Measurements from ENCODE around the gene STKLD1.

Gene STKLD1

GRCh38 chr9:133346021-133346785, 30.0 kb upstream of the STKLD1 start:
- H3K9me3 ChIP-seq (ENCODE audit: control insufficient read depth, insufficient read depth, low read length) = no peaks in the 10 kb centered on the region
- H3K36me3 ChIP-seq (ENCODE audit: control insufficient read depth, insufficient read depth, low read length) = peaks cover 75% of the 10 kb centered on the region
- H3K4me1 ChIP-seq (ENCODE audit: control insufficient read depth, insufficient read depth, low read length) = peaks cover 10% of the 10 kb centered on the region; the same call in 1 of the 2 replicates
- peak overlapping the region; percentile 98 for H3K4me3 ChIP-seq (ENCODE audit: low read depth, low read length)
- H3K9ac ChIP-seq (ENCODE audit: low read depth, low read length) = 0 out of 2 replicates have a peak overlapping the region, but pooled peaks have one; percentile 85
- H3K27ac ChIP-seq (ENCODE audit: low read depth, low read length) = no peak overlapping the region
- H3K27me3 ChIP-seq (ENCODE audit: control insufficient read depth, insufficient read depth, low read length) = no peaks in the 10 kb centered on the region

GRCh38 chr9:133347515-133347984, 28.6 kb upstream of the STKLD1 start:
- H3K36me3 ChIP-seq (ENCODE audit: control insufficient read depth, insufficient read depth, low read length) = peaks cover 77% of the 10 kb centered on the region
- H3K4me3 ChIP-seq (ENCODE audit: low read depth, low read length) = peak overlapping the region; percentile 98
- peaks cover 10% of the 10 kb centered on the region; the same call in 1 of the 2 replicates for H3K4me1 ChIP-seq (ENCODE audit: control insufficient read depth, insufficient read depth, low read length)

DNA sequence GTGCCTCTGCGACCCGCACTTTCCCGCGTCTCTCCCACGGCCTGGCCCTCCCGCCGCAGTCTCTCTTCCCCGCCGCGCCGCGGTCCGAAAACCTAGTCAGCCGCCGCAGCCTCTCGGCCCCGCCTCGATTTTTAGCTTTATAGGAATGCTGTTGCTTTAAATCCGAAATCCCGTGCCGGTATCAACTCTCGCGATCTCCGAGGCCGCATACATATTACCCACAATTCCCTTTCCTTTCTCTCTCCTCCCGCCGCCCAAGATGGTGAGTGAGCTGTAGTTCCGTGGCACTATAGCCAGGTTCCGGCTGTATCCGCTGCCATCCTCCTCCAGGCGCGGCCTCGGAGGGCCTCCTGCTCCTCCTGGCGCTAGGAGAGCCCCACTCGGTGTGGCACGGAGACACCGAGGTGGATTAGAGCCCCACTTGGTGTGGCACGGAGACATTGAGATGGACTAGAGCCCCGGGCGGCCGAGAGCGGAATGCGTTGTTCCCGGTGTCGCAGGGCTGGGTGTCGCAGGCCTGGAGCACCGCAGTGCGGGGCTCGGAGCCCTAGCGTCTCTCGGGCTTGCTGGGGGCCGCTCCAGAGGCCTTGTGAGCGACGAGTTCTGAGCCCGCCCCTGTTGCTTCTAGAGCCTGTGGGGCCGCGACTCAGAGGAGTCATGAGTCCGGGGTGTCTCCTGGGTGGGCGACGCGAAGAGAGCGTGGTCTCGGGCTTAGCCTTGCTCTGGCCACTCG, 28.0 kb upstream of the STKLD1 start, which contains the start of the genes MED22 and RPL7A:
TSS of gene MED22 (minus strand) at position 147 of the 733 bp plus-strand sequence. CDS start 1,469 bp downstream, outside the sequence.
TSS of gene RPL7A (plus strand) at position 234 of the 733 bp plus-strand sequence. CDS start at position 260, 26 bp downstream.
- Histone ChIP-seq H3K9me3 (ENCODE audit: control insufficient read depth, insufficient read depth, low read length) (no peaks in the 10 kb centered on the region), H3K4me1 (ENCODE audit: control insufficient read depth, insufficient read depth, low read length) (peaks cover 10% of the 10 kb centered on the region; the same call in 1 of the 2 replicates), H3K27ac (ENCODE audit: low read depth, low read length) (peak within 1 kb of the TSS; percentile 98), H3K9ac (ENCODE audit: low read depth, low read length) (peak within 1 kb of the TSS; percentile 96), H3K4me3 (ENCODE audit: low read depth, low read length) (peak within 1 kb of the TSS; percentile 98), H3K27me3 (ENCODE audit: control insufficient read depth, insufficient read depth, low read length) (no peaks in the 10 kb centered on the region), H3K36me3 (ENCODE audit: control insufficient read depth, insufficient read depth, low read length) (peaks cover 77% of the 10 kb centered on the region)

More at GRCh38 chr9:133347515-133347984, 28.6 kb upstream of the STKLD1 start:
- no peaks in the 10 kb centered on the region for H3K9me3 ChIP-seq (ENCODE audit: control insufficient read depth, insufficient read depth, low read length)
- H3K27ac ChIP-seq (ENCODE audit: low read depth, low read length) = peak overlapping the region; percentile 98
- H3K27me3 ChIP-seq (ENCODE audit: control insufficient read depth, insufficient read depth, low read length) = no peaks in the 10 kb centered on the region
- H3K9ac ChIP-seq (ENCODE audit: low read depth, low read length) = peak overlapping the region; percentile 96

GRCh38 chr9:133348718-133349573, 27.2 kb upstream of the STKLD1 start:
- Histone ChIP-seq H3K36me3 (ENCODE audit: control insufficient read depth, insufficient read depth, low read length) (peaks cover 76% of the 10 kb centered on the region), H3K4me3 (ENCODE audit: low read depth, low read length) (peak overlapping the region; percentile 98), H3K4me1 (ENCODE audit: control insufficient read depth, insufficient read depth, low read length) (peaks cover 10% of the 10 kb centered on the region; the same call in 1 of the 2 replicates), H3K27me3 (ENCODE audit: control insufficient read depth, insufficient read depth, low read length) (no peaks in the 10 kb centered on the region), H3K9ac (ENCODE audit: low read depth, low read length) (peak overlapping the region; percentile 96), H3K27ac (ENCODE audit: low read depth, low read length) (peak overlapping the region; percentile 98), H3K9me3 (ENCODE audit: control insufficient read depth, insufficient read depth, low read length) (no peaks in the 10 kb centered on the region)

DNA sequence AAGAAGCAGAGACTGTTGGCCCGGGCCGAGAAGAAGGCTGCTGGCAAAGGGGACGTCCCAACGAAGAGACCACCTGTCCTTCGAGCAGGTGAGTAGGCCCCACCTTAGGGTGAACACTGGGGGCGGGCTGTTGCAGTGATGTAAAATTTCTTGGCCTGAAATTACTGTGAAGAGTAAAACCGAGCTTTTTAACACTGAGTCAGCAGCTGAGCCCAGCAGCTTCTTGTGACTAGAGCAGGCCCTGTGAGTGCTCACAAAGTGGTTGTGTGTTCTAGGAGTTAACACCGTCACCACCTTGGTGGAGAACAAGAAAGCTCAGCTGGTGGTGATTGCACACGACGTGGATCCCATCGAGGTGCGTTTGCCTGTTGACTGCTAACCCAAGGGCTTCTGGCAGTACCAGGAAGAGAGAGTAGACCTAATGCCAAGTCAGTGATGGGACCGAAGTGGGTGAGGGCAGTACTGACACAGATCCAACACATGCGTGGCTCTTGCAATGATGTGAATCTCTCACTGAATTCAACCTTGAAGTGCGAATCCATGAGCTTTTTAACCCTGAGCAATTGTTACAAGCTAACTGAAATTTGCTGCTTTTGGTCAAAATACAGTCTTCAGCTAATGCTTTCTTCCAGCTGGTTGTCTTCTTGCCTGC, 26.1 kb upstream of the STKLD1 start:
- Histone ChIP-seq H3K4me1 (ENCODE audit: control insufficient read depth, insufficient read depth, low read length) (peaks cover 10% of the 10 kb centered on the region; the same call in 1 of the 2 replicates), H3K27me3 (ENCODE audit: control insufficient read depth, insufficient read depth, low read length) (no peaks in the 10 kb centered on the region), H3K9me3 (ENCODE audit: control insufficient read depth, insufficient read depth, low read length) (no peaks in the 10 kb centered on the region), H3K27ac (ENCODE audit: low read depth, low read length) (peak overlapping the region; percentile 98), H3K9ac (ENCODE audit: low read depth, low read length) (no peak overlapping the region), H3K4me3 (ENCODE audit: low read depth, low read length) (peak overlapping the region; percentile 98), H3K36me3 (ENCODE audit: control insufficient read depth, insufficient read depth, low read length) (peaks cover 73% of the 10 kb centered on the region)

DNA sequence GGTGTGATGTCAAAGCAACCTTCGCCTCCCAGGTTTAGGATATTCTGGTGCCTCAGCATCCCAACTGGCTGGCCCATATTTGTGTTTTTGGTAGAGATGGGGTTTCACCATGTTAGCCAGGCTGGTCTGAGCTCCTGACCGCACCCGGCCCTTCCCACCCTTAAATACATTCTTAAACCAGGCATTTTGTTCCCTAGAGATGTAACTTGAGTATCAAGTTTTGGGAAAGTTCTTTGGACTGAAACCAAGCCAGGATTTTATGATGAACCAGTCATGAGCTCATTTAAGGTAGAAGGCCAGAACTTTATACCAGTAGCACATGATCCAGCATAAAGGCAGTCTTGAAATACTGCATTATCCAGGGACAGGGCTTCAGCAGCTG, 24.6 kb upstream of the STKLD1 start:
- H3K4me1 ChIP-seq (ENCODE audit: control insufficient read depth, insufficient read depth, low read length) = 0 out of 2 replicates have a peak, but pooled peaks cover 7% of the 10 kb centered on the region

DNA sequence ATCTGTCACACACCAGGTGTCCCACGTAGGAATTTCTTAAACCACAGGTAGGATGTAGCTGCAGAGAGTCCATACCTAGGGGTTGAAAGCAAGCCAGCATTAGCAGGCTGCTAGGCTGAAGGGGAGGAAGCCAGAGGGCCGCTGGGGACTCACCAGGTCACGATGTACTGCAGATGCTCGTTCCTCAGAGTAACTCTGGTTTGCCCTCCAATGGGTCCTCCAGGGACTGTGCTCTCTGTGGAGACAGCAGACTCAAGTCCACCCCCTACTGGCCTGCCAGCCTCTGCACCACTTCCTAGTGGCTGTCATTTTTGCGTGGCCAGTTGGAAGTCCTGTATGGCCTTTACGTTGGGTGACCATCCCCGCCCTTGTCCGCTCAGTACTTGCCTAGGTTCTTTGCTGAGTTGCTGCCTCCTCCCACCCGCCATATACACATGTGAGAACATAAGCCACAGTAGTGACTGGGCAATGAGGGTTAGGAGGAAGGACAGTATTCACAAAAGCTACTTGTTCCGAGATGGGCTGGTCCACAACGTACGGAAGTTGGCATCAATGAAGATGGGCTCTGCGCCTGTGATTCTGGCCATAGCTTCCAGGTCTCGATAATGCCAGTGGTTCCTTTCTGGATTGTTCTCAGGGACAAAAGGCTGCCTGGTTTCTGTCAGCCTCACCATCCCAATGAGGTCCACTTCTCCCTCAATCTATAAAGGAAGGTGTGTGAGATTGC, 24.1 kb upstream of the STKLD1 start:
- no peak overlapping the region for H3K9ac ChIP-seq (ENCODE audit: low read depth, low read length)
- H3K4me1 ChIP-seq (ENCODE audit: control insufficient read depth, insufficient read depth, low read length) = 0 out of 2 replicates have a peak, but pooled peaks cover 6% of the 10 kb centered on the region
- H3K27ac ChIP-seq (ENCODE audit: low read depth, low read length) = peak overlapping the region; percentile 43
- no peak overlapping the region for H3K4me3 ChIP-seq (ENCODE audit: low read depth, low read length)
- peaks cover 59% of the 10 kb centered on the region for H3K36me3 ChIP-seq (ENCODE audit: control insufficient read depth, insufficient read depth, low read length)
- H3K9me3 ChIP-seq (ENCODE audit: control insufficient read depth, insufficient read depth, low read length) = no peaks in the 10 kb centered on the region
- no peaks in the 10 kb centered on the region for H3K27me3 ChIP-seq (ENCODE audit: control insufficient read depth, insufficient read depth, low read length)

More for the DNA sequence above, 24.6 kb upstream of the STKLD1 start:
- Histone ChIP-seq H3K9ac (ENCODE audit: low read depth, low read length) (no peak overlapping the region), H3K4me3 (ENCODE audit: low read depth, low read length) (no peak overlapping the region), H3K27me3 (ENCODE audit: control insufficient read depth, insufficient read depth, low read length) (no peaks in the 10 kb centered on the region), H3K36me3 (ENCODE audit: control insufficient read depth, insufficient read depth, low read length) (peaks cover 59% of the 10 kb centered on the region), H3K9me3 (ENCODE audit: control insufficient read depth, insufficient read depth, low read length) (no peaks in the 10 kb centered on the region), H3K27ac (ENCODE audit: low read depth, low read length) (peak overlapping the region; percentile 43)

DNA sequence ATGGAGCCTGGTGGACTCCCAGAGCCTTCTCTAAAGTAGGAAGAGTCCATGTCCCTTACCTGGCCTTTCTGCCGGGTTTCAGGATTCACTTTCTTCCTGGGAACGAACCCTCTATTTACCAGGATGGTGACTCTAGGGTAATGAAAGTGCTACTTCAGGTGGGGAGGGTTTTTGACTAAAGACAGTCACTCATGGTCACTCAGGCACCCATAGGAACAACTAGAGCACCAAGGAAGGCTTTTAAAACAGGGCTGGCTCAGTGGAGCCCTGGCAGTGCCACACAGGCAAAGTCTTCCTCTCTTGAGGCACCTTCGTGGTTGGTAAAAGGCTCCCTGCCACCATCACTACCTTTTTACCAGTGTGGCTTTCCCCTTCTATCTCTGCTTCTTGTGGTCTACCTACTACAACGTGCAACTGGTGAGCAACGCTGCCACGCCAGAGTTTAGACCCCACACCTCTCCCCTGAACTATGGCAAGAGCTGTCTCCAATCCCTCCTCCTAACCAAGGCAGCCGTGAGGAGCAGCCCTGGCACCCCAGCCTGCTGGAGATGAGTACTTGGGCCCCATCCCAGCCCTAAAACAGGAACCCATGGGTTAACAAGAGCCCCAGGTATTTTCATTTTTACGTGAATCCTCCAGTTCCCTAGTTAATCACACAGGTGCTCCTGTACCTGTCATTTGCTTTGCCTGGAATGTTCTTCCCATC, 23.4 kb upstream of the STKLD1 start:
- Histone ChIP-seq H3K9me3 (ENCODE audit: control insufficient read depth, insufficient read depth, low read length) (no peaks in the 10 kb centered on the region), H3K27ac (ENCODE audit: low read depth, low read length) (peak overlapping the region; percentile 13), H3K36me3 (ENCODE audit: control insufficient read depth, insufficient read depth, low read length) (peaks cover 64% of the 10 kb centered on the region), H3K27me3 (ENCODE audit: control insufficient read depth, insufficient read depth, low read length) (no peaks in the 10 kb centered on the region), H3K9ac (ENCODE audit: low read depth, low read length) (no peak overlapping the region), H3K4me1 (ENCODE audit: control insufficient read depth, insufficient read depth, low read length) (peaks cover 13% of the 10 kb centered on the region; the same call in 1 of the 2 replicates), H3K4me3 (ENCODE audit: low read depth, low read length) (no peak overlapping the region)

GRCh38 chr9:133353548-133353947, 22.6 kb upstream of the STKLD1 start:
- Histone ChIP-seq H3K9ac (ENCODE audit: low read depth, low read length) (no peak overlapping the region), H3K27ac (ENCODE audit: low read depth, low read length) (peak overlapping the region; percentile 14), H3K36me3 (ENCODE audit: control insufficient read depth, insufficient read depth, low read length) (peaks cover 72% of the 10 kb centered on the region), H3K4me1 (ENCODE audit: control insufficient read depth, insufficient read depth, low read length) (peaks cover 13% of the 10 kb centered on the region; the same call in 1 of the 2 replicates), H3K27me3 (ENCODE audit: control insufficient read depth, insufficient read depth, low read length) (no peaks in the 10 kb centered on the region), H3K9me3 (ENCODE audit: control insufficient read depth, insufficient read depth, low read length) (no peaks in the 10 kb centered on the region), H3K4me3 (ENCODE audit: low read depth, low read length) (no peak overlapping the region)

Measured in HUES48 (cell line).